Mesenchymal stem cell (in vitro differentiated cells and primary cell): ENCODE data around the gene BIN2.

Source experiments
- DNase-seq: peaks from one replicate; pipeline ENCODE4 v3.0.0-alpha.2; 2013
- H2AFZ ChIP-seq: one replicate; pipeline ENCODE4 v1.6.1; 2013; ENCODE audit warnings: low read depth, mild to moderate bottlenecking, control low read depth, inconsistent platforms, low read length, moderate library complexity
- H2AK5ac ChIP-seq: 2 replicates; pipeline ENCODE4 v1.6.1; 2013; ENCODE audit warnings: low read length, moderate library complexity, mild to moderate bottlenecking, inconsistent platforms; ENCODE audit not compliant: severe bottlenecking
- H2BK120ac ChIP-seq: one replicate; pipeline ENCODE4 v1.6.1; 2013; ENCODE audit warnings: low read depth, mild to moderate bottlenecking, inconsistent platforms, low read length, moderate library complexity
- H2BK12ac ChIP-seq, 2 experiments: one replicate each; pipeline ENCODE4 v1.6.1; 2013; ENCODE audit warnings: inconsistent platforms in 2 of 2, low read length in 2 of 2, mild to moderate bottlenecking in 2 of 2, moderate library complexity in 2 of 2, control low read depth in 1 of 2
- H2BK15ac ChIP-seq: one replicate; pipeline ENCODE4 v1.6.1; 2013; ENCODE audit warnings: mild to moderate bottlenecking, low read depth, inconsistent platforms; ENCODE audit not compliant: poor library complexity, severe bottlenecking
- H2BK5ac ChIP-seq: 2 replicates; pipeline ENCODE4 v1.6.1; 2013; ENCODE audit warnings: low read depth, mild to moderate bottlenecking, low read length, control low read depth, inconsistent platforms; ENCODE audit not compliant: poor library complexity, severe bottlenecking
- H3K14ac ChIP-seq, 2 experiments: one replicate each; pipeline ENCODE4 v1.6.1; 2013; ENCODE audit warnings: inconsistent platforms in 2 of 2, low read length in 2 of 2, control low read depth in 1 of 2, mild to moderate bottlenecking in 1 of 2, moderate library complexity in 1 of 2
- H3K18ac ChIP-seq, 2 experiments: one replicate each; pipeline ENCODE4 v1.6.1; 2013; ENCODE audit warnings: inconsistent platforms in 2 of 2, low read length in 2 of 2, control low read depth in 1 of 2, low read depth in 1 of 2, mild to moderate bottlenecking in 1 of 2
- H3K23ac ChIP-seq, 2 experiments: one replicate each; pipeline ENCODE4 v1.6.1; 2013; ENCODE audit warnings: inconsistent platforms in 2 of 2, low read length in 2 of 2, mild to moderate bottlenecking in 2 of 2, moderate library complexity in 2 of 2, control low read depth in 1 of 2
- H3K27ac ChIP-seq: 2 replicates; pipeline ENCODE4 v1.5.1; 2013; ENCODE audit warnings: mild to moderate bottlenecking, moderate library complexity, low read length, control low read depth, inconsistent platforms; ENCODE audit not compliant: poor library complexity, severe bottlenecking
- H3K27me3 ChIP-seq, 2 experiments: 2 replicates each; pipeline versions ENCODE4 v1.6.1 to v1.7.0; 2013; ENCODE audit warnings: low read length in 2 of 2, mild to moderate bottlenecking in 2 of 2, moderate library complexity in 2 of 2, control low read depth in 1 of 2, inconsistent platforms in 1 of 2; ENCODE audit not compliant: control insufficient read depth in 1 of 2, insufficient read depth in 1 of 2
- H3K36me3 ChIP-seq, 2 experiments: 2 replicates each; pipeline versions ENCODE4 v1.6.1 to v1.7.0; 2013; ENCODE audit warnings: low read length in 2 of 2, control low read depth in 1 of 2, inconsistent platforms in 1 of 2, low read depth in 1 of 2, mild to moderate bottlenecking in 1 of 2; ENCODE audit not compliant: insufficient read depth in 2 of 2, control insufficient read depth in 1 of 2
- H3K4ac ChIP-seq, 2 experiments: one replicate each; pipeline ENCODE4 v1.6.1; 2013; ENCODE audit warnings: inconsistent platforms in 2 of 2, low read length in 2 of 2, mild to moderate bottlenecking in 2 of 2, moderate library complexity in 2 of 2, control low read depth in 1 of 2, low read depth in 1 of 2
- H3K4me1 ChIP-seq: 2 replicates; pipeline ENCODE4 v1.6.1; 2013; ENCODE audit warnings: low read depth, low read length, control low read depth; ENCODE audit not compliant: control insufficient read depth, insufficient read depth
- H3K4me2 ChIP-seq: 2 replicates; pipeline ENCODE4 v1.6.1; 2013; ENCODE audit warnings: low read length, mild to moderate bottlenecking, inconsistent platforms; ENCODE audit not compliant: poor library complexity, severe bottlenecking
- H3K4me3 ChIP-seq, 2 experiments: 2 replicates each; pipeline versions ENCODE4 v1.5.1 to v1.7.0; 2013; ENCODE audit warnings: low read length in 2 of 2, mild to moderate bottlenecking in 2 of 2, control low read depth in 1 of 2, low read depth in 1 of 2; ENCODE audit not compliant: insufficient read depth in 1 of 2
- H3K79me1 ChIP-seq: replicated peaks from 2 replicates; pipeline ENCODE4 v1.6.1; 2013; ENCODE audit warnings: mild to moderate bottlenecking, control low read depth, low read length, inconsistent platforms; ENCODE audit not compliant: poor library complexity, severe bottlenecking
- H3K9ac ChIP-seq: 2 replicates; pipeline ENCODE4 v1.7.0; 2013; ENCODE audit warnings: mild to moderate bottlenecking, low read length, moderate library complexity
- H3K9me3 ChIP-seq: 2 replicates; pipeline ENCODE4 v1.7.0; 2013; ENCODE audit warnings: mild to moderate bottlenecking, low read length; ENCODE audit not compliant: control insufficient read depth
- H4K8ac ChIP-seq: one replicate; pipeline ENCODE4 v1.6.1; 2013; ENCODE audit warnings: inconsistent platforms, mild to moderate bottlenecking, low read length, moderate library complexity
- H4K91ac ChIP-seq: one replicate; pipeline ENCODE4 v1.6.1; 2013; ENCODE audit warnings: mild to moderate bottlenecking, low read length, inconsistent platforms
- WGBS: methylation state at CpG from one replicate; pipeline ENCODE4 v1.1.7; 2013; ENCODE audit warnings: mixed read lengths; 5-methylcytosine and 5-hydroxymethylcytosine counted together

Gene BIN2

DNA sequence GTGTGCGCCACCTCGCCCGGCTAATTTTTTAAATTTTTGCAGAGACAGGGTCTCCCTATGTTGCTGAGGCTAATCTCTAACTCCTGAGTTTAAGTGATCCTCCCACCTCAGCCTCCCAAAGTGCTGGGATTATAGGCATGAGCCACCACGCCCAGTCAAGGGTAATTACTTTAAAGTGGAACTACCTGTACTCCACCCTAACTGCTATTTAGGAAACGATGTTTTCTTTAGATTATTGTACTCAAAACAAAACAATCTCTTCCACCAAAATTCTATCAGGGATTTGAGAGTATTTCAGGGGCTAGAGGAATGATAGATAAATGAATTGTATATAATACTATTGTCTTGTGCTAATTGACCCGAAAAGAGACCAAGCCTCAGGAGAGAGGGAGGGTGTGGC lies 9.6 kb upstream of the BIN2 start:
- Histone ChIP-seq H2BK120ac (no peak overlapping the region), H3K9me3 (no peaks in the 10 kb centered on the region), H3K18ac (no peak overlapping the region), H3K4me2 (no peak overlapping the region), H3K9ac (no peak overlapping the region), H2BK15ac (no peak overlapping the region), H3K27ac (no peak overlapping the region), H3K79me1 (no peaks in the 10 kb centered on the region), H4K8ac (no peak overlapping the region), H2AK5ac (no peak overlapping the region), H3K14ac (no peak overlapping the region), H3K4me1 (no peaks in the 10 kb centered on the region), H3K4me3 (no peak overlapping the region), H2BK12ac (no peak overlapping the region), H2AFZ (no peak overlapping the region), H2BK5ac (no peak overlapping the region), H3K23ac (no peak overlapping the region), H3K36me3 (no peaks in the 10 kb centered on the region), H3K4ac (no peak overlapping the region), H4K91ac (no peak overlapping the region), H3K27me3 (no peaks in the 10 kb centered on the region)
- WGBS, result 75% methylated on average over 5 of the region's 6 CpGs
- DNase-seq, result no peak

- no peak overlapping the region for H4K8ac ChIP-seq
- H3K36me3 ChIP-seq, result no peaks in the 10 kb centered on the region
- no peak overlapping the region for H2AFZ ChIP-seq
- H3K4ac ChIP-seq, result no peak overlapping the region
- H3K4me1 ChIP-seq, result no peaks in the 10 kb centered on the region
- H2BK120ac ChIP-seq, result no peak overlapping the region
- no peak overlapping the region for H2BK15ac ChIP-seq
- H2AK5ac ChIP-seq, result no peak overlapping the region
- no peak overlapping the region for H4K91ac ChIP-seq
- H3K27me3 ChIP-seq, result no peaks in the 10 kb centered on the region
- H2BK12ac ChIP-seq, result no peak overlapping the region
- no peak overlapping the region for H3K23ac ChIP-seq
- no peak overlapping the region for H3K14ac ChIP-seq
- no peak overlapping the region for H2BK5ac ChIP-seq
- no peaks in the 10 kb centered on the region for H3K79me1 ChIP-seq
- no peak overlapping the region for H3K4me3 ChIP-seq
- no peak overlapping the region for H3K18ac ChIP-seq
- no peak overlapping the region for H3K27ac ChIP-seq
- no peak for DNase-seq
- H3K9me3 ChIP-seq, result no peaks in the 10 kb centered on the region
- H3K4me2 ChIP-seq, result no peak overlapping the region
- no peak overlapping the region for H3K9ac ChIP-seq
These were observed 6.2 kb upstream of the BIN2 start for GRCh38 chr12:51330186-51330585.

GRCh38 chr12:51329742-51330141 lies 5.8 kb upstream of the BIN2 start:
- no peak overlapping the region for H3K27ac ChIP-seq
- no peak overlapping the region for H3K14ac ChIP-seq
- no peaks in the 10 kb centered on the region for H3K9me3 ChIP-seq
- no peak overlapping the region for H2BK5ac ChIP-seq
- DNase-seq, result no peak
- H3K4me1 ChIP-seq, result no peaks in the 10 kb centered on the region
- H3K36me3 ChIP-seq, result no peaks in the 10 kb centered on the region
- H3K27me3 ChIP-seq, result no peaks in the 10 kb centered on the region
- H2BK12ac ChIP-seq, result no peak overlapping the region
- H3K4me2 ChIP-seq, result no peak overlapping the region
- H4K8ac ChIP-seq, result no peak overlapping the region
- H2BK15ac ChIP-seq, result no peak overlapping the region
- H3K4ac ChIP-seq, result no peak overlapping the region
- no peaks in the 10 kb centered on the region for H3K79me1 ChIP-seq
- no peak overlapping the region for H3K4me3 ChIP-seq
- H3K9ac ChIP-seq, result no peak overlapping the region
- WGBS, result 93% methylated on average over 5 of the region's 5 CpGs
- H3K23ac ChIP-seq, result no peak overlapping the region
- H2BK120ac ChIP-seq, result no peak overlapping the region
- H2AK5ac ChIP-seq, result no peak overlapping the region
- H3K18ac ChIP-seq, result no peak overlapping the region
- no peak overlapping the region for H4K91ac ChIP-seq
- no peak overlapping the region for H2AFZ ChIP-seq

DNA sequence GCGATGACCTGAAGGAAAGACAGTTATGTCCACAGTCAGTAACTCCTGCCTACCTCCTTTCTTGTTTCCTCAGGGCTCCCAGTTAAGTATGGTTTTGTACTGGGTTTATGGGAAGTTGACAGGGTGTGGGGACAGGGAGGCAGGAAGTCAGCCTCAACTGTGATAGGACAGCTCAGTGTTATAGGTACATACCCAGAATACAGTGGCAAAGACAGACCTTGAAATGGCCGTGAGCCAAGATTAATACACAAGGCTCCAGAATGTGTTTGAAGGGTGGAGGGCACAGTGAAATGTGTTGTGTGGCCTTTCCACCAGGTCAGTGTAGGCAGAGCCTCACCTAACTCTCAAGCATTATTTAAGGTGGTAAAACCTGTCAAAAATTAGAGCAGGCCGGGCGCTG lies 4.6 kb upstream of the BIN2 start:
- Histone ChIP-seq H2BK5ac (no peak overlapping the region), H3K27ac (no peak overlapping the region), H3K4me3 (no peak overlapping the region), H3K79me1 (no peaks in the 10 kb centered on the region), H2BK15ac (no peak overlapping the region), H3K27me3 (no peaks in the 10 kb centered on the region), H3K9ac (no peak overlapping the region), H3K4me2 (no peak overlapping the region), H2BK12ac (peak overlapping the region in 1 of 2 experiments; percentile 53), H4K91ac (no peak overlapping the region), H3K36me3 (no peaks in the 10 kb centered on the region), H3K18ac (no peak overlapping the region), H4K8ac (no peak overlapping the region), H3K4ac (no peak overlapping the region), H3K23ac (no peak overlapping the region), H3K4me1 (no peaks in the 10 kb centered on the region), H2AK5ac (no peak overlapping the region), H2BK120ac (no peak overlapping the region), H2AFZ (no peak overlapping the region), H3K9me3 (no peaks in the 10 kb centered on the region), H3K14ac (no peak overlapping the region)
- 90% methylated on average over 4 of the region's 4 CpGs for WGBS
- DNase-seq, result no peak
